ENCODE data around the gene DPP6. TPM values are rescaled to one million over a fixed set of nuclear protein-coding genes. Genes with fewer than 3 reads are reported as not detected.

DPP6 gene
- total and polyA plus RNA-seq, 11 donors: 0.05 to 2.9 (median 0.11) TPM; not detected in 3

DNA sequence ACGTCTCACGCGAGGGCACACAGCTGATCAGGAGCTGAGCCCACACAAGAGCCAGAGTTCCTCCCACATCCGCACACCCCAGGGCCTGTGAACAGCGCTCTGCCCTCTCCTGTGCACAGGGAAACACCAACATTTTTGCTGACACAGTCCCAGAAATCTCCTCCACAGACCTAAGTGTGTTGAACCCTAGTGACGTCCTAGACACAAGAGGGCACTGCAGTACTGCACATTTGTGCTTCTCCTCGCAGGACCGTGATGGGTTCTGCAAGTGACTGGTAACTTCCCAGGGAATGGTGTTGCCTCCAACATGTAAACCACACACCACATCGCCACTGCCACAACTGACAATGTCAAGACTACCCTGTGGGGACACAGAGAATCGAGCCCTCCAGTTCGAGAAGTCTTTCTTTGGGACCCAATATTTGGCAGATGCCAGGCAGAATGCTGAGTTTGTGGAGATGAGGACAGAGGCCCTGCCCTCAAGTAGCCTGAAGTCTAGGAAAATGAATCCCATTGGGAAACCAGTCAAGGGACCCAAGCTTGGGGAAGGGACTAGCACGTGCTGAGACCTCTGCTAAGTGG lies 780.5 kb downstream of the DPP6 start:
- H3K9me3 ChIP-seq: no peaks in the 10 kb centered on the region
- no peaks in the 10 kb centered on the region for H3K4me1 ChIP-seq
- DNase-seq (no peak), ATAC-seq (peak in 1 of 4 donors; percentile 37)
- intact Hi-C loops (cut with DNase I): no loop called here
- no peak overlapping the region for H3K4me3 ChIP-seq
- H3K36me3 ChIP-seq: no peaks in the 10 kb centered on the region
- H3K27ac ChIP-seq: no peak overlapping the region
- peaks cover 0 to 45% (median 0%) of the 10 kb centered on the region in 9 donors for H3K27me3 ChIP-seq
- 50 to 74% (median 60%) methylated on average over 10 to 12 of the region's 12 CpGs for WGBS, 4 donors
- TF ChIP-seq, protein P1, sequence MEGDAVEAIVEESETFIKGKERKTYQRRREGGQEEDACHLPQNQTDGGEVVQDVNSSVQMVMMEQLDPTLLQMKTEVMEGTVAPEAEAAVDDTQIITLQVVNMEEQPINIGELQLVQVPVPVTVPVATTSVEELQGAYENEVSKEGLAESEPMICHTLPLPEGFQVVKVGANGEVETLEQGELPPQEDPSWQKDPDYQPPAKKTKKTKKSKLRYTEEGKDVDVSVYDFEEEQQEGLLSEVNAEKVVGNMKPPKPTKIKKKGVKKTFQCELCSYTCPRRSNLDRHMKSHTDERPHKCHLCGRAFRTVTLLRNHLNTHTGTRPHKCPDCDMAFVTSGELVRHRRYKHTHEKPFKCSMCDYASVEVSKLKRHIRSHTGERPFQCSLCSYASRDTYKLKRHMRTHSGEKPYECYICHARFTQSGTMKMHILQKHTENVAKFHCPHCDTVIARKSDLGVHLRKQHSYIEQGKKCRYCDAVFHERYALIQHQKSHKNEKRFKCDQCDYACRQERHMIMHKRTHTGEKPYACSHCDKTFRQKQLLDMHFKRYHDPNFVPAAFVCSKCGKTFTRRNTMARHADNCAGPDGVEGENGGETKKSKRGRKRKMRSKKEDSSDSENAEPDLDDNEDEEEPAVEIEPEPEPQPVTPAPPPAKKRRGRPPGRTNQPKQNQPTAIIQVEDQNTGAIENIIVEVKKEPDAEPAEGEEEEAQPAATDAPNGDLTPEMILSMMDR (IDR thresholded peaks at IDR 0.05): no peak
- TF ChIP-seq POLR2A (IDR thresholded peaks at IDR 0.05): no peak

DNA sequence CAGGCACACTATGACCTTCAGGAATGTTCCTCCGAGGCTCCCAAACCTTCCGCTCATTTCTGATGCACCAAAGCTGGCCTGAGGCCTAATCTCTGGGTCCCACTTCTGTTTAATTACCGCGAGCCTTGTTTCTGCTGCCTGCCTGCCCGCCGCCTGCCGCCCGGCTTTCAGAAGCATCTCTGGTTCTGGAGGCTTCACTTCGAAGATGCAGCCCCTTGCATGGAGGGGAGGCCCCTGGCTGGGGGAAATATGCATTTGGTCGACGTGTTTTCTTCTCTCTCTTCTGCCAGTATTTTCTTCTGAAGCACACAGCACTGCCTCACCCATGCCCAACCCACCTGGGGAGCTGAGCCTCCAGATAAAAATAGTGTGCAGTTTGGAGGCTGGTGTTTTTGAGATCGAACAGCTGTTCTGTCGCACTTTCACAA lies 783.8 kb downstream of the DPP6 start:
- Histone ChIP-seq H3K4me3 (no peak overlapping the region), H3K27ac (no peak overlapping the region), H3K4me1 (no peaks in the 10 kb centered on the region), H3K9me3 (no peaks in the 10 kb centered on the region), H3K36me3 (no peaks in the 10 kb centered on the region), H3K27me3 (peaks cover 0 to 59% (median 5%) of the 10 kb centered on the region in 9 donors)
- DNase-seq (no peak), ATAC-seq (no peak)
- TF ChIP-seq, protein P1 (IDR thresholded peaks at IDR 0.05): no peak
- TF ChIP-seq POLR2A (IDR thresholded peaks at IDR 0.05): no peak
- intact Hi-C loops (cut with DNase I): no loop called here
- WGBS, 4 donors: 55 to 65% (median 62%) methylated on average over 13 of the region's 13 CpGs

DNA sequence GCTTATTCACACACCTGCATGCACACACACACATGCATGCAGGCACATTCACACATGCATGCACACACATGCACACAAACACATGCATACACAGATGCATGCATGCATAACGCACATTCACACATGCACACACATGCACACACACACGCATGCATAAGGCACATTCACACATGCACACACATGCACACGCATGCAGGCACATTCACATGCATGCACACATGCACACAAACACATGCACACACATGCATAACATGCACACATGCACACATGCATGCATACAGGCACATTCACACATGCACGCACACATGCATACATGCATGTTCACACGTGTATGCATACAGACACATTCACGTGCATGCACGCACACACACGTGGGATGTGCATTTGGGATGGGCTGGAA lies 784.9 kb downstream of the DPP6 start:
- no peak for DNase-seq
- no peaks in the 10 kb centered on the region for H3K4me1 ChIP-seq
- no peak for ATAC-seq
- H3K36me3 ChIP-seq: no peaks in the 10 kb centered on the region
- no peaks in the 10 kb centered on the region for H3K9me3 ChIP-seq
- peaks cover 0 to 65% (median 5%) of the 10 kb centered on the region in 9 donors for H3K27me3 ChIP-seq
- H3K27ac ChIP-seq: no peak overlapping the region
- TF ChIP-seq POLR2A (IDR thresholded peaks at IDR 0.05): no peak
- TF ChIP-seq, protein P1 (IDR thresholded peaks at IDR 0.05): no peak
- H3K4me3 ChIP-seq: no peak overlapping the region
- WGBS, 4 donors: 85 to 96% (median 91%) methylated on average over 8 of the region's 8 CpGs
- intact Hi-C loops (cut with DNase I): no loop called here

DNA sequence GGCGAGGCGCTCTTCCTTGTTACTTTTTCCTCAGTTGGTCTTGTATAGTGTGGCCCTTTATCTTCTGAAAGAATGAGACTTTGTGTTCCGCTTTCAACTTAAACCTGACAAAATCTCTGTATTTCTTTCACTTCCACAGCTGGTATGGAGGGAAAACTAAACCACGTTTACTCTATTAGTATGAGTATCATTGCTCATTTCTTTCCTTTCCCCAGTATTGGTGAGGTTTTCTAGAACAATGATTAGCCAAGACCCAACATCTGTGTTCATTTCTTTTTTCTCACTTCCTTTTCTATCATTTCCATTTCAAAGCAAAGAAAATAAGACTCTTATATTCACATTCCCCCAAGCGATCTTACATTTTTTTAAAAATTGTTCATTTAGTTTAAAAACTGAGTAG lies 785.4 kb downstream of the DPP6 start:
- H3K4me3 ChIP-seq: no peak overlapping the region
- H3K9me3 ChIP-seq: no peaks in the 10 kb centered on the region
- intact Hi-C loops (cut with DNase I): no loop called here
- TF ChIP-seq POLR2A (IDR thresholded peaks at IDR 0.05): no peak
- TF ChIP-seq, protein P1 (IDR thresholded peaks at IDR 0.05): no peak
- H3K4me1 ChIP-seq: no peaks in the 10 kb centered on the region
- ATAC-seq (no peak), DNase-seq (no peak)
- H3K27me3 ChIP-seq: peaks cover 0 to 62% (median 5%) of the 10 kb centered on the region in 9 donors
- H3K36me3 ChIP-seq: no peaks in the 10 kb centered on the region
- 78 to 89% (median 82%) methylated on average over 5 of the region's 5 CpGs for WGBS, 4 donors
- no peak overlapping the region for H3K27ac ChIP-seq

Measured in heart left ventricle (tissue), 16 donors.